ENCODE data around the gene NR1I2.

Gene NR1I2

DNA sequence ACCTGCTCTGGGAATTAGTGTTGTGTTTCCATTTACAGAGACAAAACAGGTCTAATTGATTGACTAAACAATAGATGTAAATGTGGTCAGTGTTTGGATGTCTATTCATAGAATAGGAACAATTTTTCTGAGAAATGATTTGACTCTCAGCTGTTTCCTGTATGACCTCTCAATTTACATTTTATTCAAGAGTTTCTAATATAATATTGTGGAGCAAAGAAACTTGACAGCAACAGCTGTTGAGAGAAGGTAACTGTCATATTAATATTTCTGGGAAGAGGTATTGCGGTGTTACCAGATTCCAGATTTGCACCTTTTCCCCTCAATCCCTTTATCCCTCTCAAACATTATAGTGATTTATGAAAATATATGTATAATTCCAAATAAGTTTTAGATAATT lies 3.7 kb upstream of the NR1I2 start:
- Histone ChIP-seq H3K27ac (no peak overlapping the region), H3K4me3 (no peak overlapping the region)
- TF ChIP-seq, protein P1, sequence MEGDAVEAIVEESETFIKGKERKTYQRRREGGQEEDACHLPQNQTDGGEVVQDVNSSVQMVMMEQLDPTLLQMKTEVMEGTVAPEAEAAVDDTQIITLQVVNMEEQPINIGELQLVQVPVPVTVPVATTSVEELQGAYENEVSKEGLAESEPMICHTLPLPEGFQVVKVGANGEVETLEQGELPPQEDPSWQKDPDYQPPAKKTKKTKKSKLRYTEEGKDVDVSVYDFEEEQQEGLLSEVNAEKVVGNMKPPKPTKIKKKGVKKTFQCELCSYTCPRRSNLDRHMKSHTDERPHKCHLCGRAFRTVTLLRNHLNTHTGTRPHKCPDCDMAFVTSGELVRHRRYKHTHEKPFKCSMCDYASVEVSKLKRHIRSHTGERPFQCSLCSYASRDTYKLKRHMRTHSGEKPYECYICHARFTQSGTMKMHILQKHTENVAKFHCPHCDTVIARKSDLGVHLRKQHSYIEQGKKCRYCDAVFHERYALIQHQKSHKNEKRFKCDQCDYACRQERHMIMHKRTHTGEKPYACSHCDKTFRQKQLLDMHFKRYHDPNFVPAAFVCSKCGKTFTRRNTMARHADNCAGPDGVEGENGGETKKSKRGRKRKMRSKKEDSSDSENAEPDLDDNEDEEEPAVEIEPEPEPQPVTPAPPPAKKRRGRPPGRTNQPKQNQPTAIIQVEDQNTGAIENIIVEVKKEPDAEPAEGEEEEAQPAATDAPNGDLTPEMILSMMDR (IDR thresholded peaks at IDR 0.05) = no peak
- no peak for DNase-seq (ENCODE audit: low spot score)

DNA sequence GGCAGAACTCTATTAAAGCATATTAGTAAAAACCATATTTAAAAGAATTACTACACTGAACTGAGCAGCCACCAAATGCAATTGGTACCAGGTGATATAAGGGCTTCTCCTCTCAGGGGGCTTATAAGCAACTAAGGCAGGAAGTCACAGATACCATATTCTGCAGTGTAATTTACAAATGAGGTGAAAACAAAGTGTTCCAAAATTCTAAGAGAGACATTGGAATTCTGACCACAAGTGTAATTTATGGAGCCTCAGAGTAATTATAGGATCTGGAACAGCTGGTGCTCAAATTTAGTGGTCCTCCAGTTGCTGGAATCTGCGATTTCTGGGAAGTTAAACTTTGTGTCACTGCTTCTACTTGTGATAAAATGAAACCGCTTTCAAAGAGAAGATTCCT lies 3.1 kb upstream of the NR1I2 start:
- Histone ChIP-seq H3K27ac (no peak overlapping the region), H3K4me3 (no peak overlapping the region)
- no peak for DNase-seq (ENCODE audit: low spot score)
- TF ChIP-seq, protein P1 (IDR thresholded peaks at IDR 0.05) = no peak

DNA sequence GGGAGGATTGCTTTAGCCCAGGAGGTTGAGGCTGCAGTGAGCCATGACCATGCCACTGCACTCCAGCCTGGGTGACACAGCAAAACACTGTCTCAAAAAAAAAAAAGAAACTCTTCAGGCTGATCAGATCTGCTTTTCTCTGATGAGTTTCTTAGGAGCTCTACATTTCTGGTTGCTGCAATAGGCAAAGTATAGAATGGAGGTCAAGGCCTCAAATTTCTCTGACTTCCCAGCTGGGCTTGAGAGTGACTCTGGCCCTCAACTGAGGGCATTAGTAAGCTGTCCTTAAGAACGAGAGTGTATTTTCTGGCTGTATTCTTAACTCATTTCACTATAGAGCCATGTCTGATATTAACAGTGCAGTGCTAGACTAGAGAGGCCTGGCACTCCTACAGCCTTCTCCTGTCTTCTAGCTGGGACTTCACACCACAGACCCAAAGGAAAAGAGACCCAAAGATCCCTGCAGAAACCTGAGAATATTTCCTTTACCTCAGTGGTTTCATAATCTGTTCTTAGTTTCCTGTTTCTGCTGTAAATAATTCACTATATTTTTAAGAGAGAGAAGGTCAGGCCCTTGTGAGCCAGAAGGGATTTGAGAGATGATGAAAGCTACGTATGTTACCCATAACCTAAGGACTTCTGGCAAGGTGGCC lies 2.0 kb upstream of the NR1I2 start:
- no peak for DNase-seq (ENCODE audit: low spot score)

DNA sequence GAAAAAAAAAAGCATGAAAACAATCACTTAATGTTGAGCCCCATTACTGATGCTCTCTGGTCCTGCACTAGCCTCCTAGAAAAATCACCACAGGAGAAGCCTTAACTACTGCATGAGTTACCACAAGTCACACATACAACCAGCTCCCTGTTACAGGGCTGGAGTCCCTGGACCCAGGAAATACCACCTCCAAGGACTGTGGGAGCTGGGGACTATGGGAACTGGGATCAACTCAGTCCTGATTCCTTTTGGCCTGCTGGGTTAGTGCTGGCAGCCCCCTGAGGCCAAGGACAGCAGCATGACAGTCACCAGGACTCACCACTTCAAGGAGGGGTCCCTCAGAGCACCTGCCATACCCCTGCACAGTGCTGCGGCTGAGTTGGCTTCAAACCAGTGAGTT lies 559 bp downstream of the NR1I2 start:
- TF ChIP-seq, protein P1 (IDR thresholded peaks at IDR 0.05) = no peak
- no peak for DNase-seq (ENCODE audit: low spot score)
- Histone ChIP-seq H3K4me3 (no peak overlapping the region), H3K27ac (no peak overlapping the region)

More for the DNA sequence above, 2.0 kb upstream of the NR1I2 start:
- H3K4me3 ChIP-seq = no peak overlapping the region
- TF ChIP-seq, protein P1 (IDR thresholded peaks at IDR 0.05) = no peak
- H3K27ac ChIP-seq = no peak overlapping the region

DNA sequence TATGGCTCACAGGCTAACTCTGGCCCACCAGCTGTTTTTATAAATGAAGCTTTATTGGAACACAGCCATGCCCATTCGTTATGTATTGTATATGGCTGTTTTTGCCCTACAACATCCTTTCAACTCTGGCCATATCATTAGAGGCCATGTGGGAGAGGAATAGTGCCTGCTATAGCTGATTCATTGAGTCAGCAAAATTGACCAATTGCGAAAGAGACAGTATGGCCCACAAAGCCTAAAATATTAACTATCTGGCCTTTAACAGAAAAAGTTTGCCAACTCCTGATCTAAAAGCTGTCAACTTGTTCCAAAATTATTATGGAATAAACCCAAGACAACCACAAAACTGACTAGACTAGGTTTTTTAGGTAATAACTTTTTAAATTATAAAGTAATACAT lies 1.4 kb downstream of the NR1I2 start:
- Histone ChIP-seq H3K27ac (no peak overlapping the region), H3K4me3 (no peak overlapping the region)
- DNase-seq (ENCODE audit: low spot score) = no peak
- TF ChIP-seq, protein P1 (IDR thresholded peaks at IDR 0.05) = no peak

DNA sequence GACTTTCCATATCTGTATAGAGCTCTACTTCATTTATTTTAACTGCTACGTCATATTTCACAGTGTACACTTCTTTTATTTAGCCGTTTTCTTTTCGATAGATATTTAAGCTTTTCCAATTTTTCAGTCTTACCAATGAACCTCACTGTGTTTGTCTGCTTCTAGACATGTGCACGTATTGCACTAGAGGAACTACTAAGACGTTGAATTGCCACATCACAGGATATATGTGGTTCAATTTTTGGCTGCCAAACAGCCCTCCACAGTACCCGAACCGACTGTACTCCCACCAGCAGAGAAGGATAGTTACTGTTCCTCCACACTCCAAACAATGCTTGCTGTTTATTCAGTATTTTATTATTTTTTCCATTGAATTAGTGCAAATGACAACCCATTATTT lies 2.0 kb downstream of the NR1I2 start:
- TF ChIP-seq, protein P1 (IDR thresholded peaks at IDR 0.05) = no peak
- H3K4me3 ChIP-seq = no peak overlapping the region

DNA sequence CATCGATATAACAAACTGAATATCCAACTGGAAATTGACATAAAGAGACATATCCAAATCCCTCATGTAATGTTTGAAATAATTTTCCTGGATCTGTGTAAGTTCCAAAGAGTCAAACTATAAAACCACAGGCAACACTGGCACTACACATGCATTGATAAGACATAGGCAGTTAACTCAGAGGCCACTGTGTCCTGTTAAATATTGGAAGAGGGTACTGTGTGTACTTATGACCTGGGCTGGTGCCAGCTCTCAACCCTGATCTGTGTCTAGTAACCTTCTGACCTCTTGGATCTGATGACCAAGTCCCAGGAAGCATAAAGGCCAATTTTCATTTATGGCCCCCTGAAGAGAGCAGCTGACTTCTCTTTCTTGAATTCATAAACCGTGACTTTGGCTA lies 4.5 kb downstream of the NR1I2 start:
- Histone ChIP-seq H3K4me3 (no peak overlapping the region), H3K27ac (no peak overlapping the region)
- TF ChIP-seq, protein P1 (IDR thresholded peaks at IDR 0.05) = no peak
- no peak for DNase-seq (ENCODE audit: low spot score)

More for the DNA sequence above, 2.0 kb downstream of the NR1I2 start:
- no peak for DNase-seq (ENCODE audit: low spot score)
- no peak overlapping the region for H3K27ac ChIP-seq

All from coronary artery (tissue), 2 donors.